Measurements from ENCODE around the gene ICE1. TPM values are rescaled to one million over a fixed set of nuclear protein-coding genes. Genes with fewer than 3 reads are reported as not detected.
"Not testable (repeated sequence)": the region's sequence is repeated elsewhere in the genome, so short reads cannot be mapped to it uniquely, and the experiment has no call there.

Gene ICE1
- total RNA-seq, 8 experiments from 2014 or later, result 17.8 to 39.2 (median 26.0) TPM

DNA sequence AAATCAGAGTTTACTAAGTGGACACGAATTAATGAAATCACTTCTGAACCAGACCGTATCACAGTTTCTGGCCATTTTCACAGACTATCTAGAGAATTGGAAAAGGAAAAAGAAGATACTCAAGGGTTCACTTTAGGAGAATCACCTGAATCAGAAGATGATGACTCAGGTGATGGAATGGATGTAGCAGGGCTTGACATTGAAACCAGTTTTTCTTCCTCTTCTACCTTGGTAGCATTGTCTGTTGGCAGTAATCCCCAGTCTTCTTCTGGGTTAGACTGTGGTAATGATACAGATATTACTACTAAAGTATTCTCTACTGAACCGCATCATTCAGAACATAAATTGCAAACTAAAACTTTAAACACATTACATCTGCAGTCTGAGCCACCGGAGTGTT is 38.5 kb downstream of the ICE1 start:
- 80 to 100% (median 100%) methylated on average over 1 to 4 of the region's 4 CpGs; no CpG with 5 or more reads in 1 of the 10 experiments for WGBS, 10 experiments

DNA sequence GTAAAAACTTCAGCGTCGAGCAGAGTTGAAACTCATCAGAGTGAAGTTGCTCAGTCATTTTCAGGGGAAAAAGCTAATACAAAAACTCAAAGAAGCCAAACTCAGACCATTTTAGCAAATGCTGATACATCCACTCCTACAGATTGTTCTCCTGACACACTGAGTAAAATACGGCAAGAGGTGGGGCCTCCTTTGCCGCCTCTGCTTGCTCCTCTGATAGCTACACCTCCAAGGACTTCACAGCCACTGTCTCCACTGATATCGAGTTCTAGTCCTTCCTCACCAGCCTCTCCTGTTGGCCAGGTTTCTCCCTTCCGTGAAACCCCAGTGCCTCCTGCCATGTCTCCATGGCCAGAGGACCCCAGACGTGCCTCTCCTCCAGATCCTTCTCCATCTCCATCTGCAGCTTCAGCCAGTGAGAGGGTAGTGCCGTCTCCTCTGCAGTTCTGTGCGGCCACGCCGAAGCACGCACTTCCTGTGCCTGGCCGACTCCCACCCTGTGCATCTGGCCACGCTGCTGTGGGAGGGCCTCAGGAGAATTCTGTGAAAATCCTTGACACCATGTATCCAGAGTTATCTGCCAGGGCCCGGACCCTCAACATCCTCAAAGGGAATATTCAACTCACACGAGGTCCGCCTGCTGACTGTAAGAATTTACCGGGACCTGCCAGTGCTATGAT is 41.7 kb downstream of the ICE1 start:
- 71 to 100% (median 91%) methylated on average over 2 to 9 of the region's 18 CpGs for WGBS, 10 experiments
- no peaks in the 10 kb centered on the region for H3K4me1 ChIP-seq (replicated peaks in 1 of 2)
- in situ Hi-C loops (cut with MboI; ENCODE audit: low pct_unique_long_range_greater_than_20kb in 2 of 9, low sequenced_read_pairs in 9 of 9, unreplicated experiment in 9 of 9), result no loop called here
- no peak for ATAC-seq (replicated peaks in 6 of 8)
- H3K4me3 ChIP-seq, result no peak overlapping the region
- no peak overlapping the region for H3K27ac ChIP-seq

More for the DNA sequence above, 38.5 kb downstream of the ICE1 start:
- in situ Hi-C loops (cut with MboI; ENCODE audit: low pct_unique_long_range_greater_than_20kb in 2 of 9, low sequenced_read_pairs in 9 of 9, unreplicated experiment in 9 of 9), result no loop called here
- Histone ChIP-seq H3K4me1 (replicated peaks in 1 of 2) (no peaks in the 10 kb centered on the region), H3K27ac (no peak overlapping the region), H3K4me3 (no peak overlapping the region)
- ATAC-seq (replicated peaks in 6 of 8), result no peak

GRCh38 chr5:5466227-5466626 is 43.8 kb downstream of the ICE1 start:
- H3K4me3 ChIP-seq, result no peak overlapping the region
- in situ Hi-C loops (cut with MboI; ENCODE audit: low pct_unique_long_range_greater_than_20kb in 2 of 9, low sequenced_read_pairs in 9 of 9, unreplicated experiment in 9 of 9), result no loop called here
- no peaks in the 10 kb centered on the region for H3K4me1 ChIP-seq (replicated peaks in 1 of 2)
- ATAC-seq (replicated peaks in 6 of 8), result no peak
- WGBS, 10 experiments, result 94 to 100% (median 96%) methylated on average over 2 to 5 of the region's 5 CpGs; no CpG with 5 or more reads in 2 of the 10 experiments
- H3K27ac ChIP-seq, result no peak overlapping the region

DNA sequence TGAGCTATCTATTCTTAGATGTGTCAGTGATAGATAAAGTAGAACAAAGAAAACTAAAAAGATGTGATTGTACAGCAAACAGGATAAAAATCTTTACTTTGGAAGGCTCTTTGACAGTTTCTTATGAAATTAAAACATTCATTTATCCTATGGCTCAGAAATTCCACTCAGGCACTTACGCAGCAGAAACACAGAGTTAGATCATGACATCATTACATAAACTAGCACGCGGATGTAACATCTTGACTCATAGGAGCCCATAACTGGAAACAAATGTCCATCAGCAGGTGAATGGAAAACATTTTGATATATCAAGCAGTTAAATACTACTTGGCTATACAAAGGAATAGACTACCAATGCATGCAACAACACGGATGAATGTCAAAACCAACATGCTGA is 45.3 kb downstream of the ICE1 start:
- peak in 1 of 8 experiments; percentile 55 for ATAC-seq (replicated peaks in 6 of 8)
- WGBS, 10 experiments, result 58 to 100% (median 90%) methylated on average over 1 to 4 of the region's 4 CpGs
- Histone ChIP-seq H3K4me3 (no peak overlapping the region), H3K27ac (no peak overlapping the region), H3K4me1 (replicated peaks in 1 of 2) (no peaks in the 10 kb centered on the region)
- in situ Hi-C loops (cut with MboI; ENCODE audit: low pct_unique_long_range_greater_than_20kb in 2 of 9, low sequenced_read_pairs in 9 of 9, unreplicated experiment in 9 of 9), result no loop called here

DNA sequence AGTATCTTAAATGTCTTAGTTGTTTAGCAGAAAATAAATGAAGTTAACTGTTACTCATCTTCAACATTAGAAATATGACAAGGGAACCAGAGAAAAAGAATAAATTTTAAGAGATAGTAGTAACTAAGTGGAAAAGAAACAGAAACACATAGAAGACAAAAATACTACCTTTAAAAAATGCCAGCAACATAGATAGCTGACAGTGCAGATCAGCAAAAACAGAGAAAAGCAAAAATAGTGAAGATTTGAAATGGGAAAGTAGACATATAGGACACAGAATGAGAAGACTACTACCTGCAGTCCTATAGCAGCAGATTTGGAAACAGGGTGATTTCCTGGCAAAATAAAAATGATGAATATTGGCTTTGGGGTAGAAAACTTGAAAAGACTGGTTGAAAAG is 48.5 kb downstream of the ICE1 start:
- Histone ChIP-seq H3K4me1 (replicated peaks in 1 of 2) (no peaks in the 10 kb centered on the region), H3K27ac (no peak overlapping the region), H3K4me3 (no peak overlapping the region)
- ATAC-seq (replicated peaks in 6 of 8), result no peak
- in situ Hi-C loops (cut with MboI; ENCODE audit: low pct_unique_long_range_greater_than_20kb in 2 of 9, low sequenced_read_pairs in 9 of 9, unreplicated experiment in 9 of 9), result no loop called here

GRCh38 chr5:5473226-5473625 is 50.7 kb downstream of the ICE1 start:
- no peak for ATAC-seq (replicated peaks in 6 of 8)
- Histone ChIP-seq H3K4me3 (no peak overlapping the region), H3K27ac (no peak overlapping the region), H3K4me1 (replicated peaks in 1 of 2) (no peaks in the 10 kb centered on the region)
- in situ Hi-C loops (cut with MboI; ENCODE audit: low pct_unique_long_range_greater_than_20kb in 2 of 9, low sequenced_read_pairs in 9 of 9, unreplicated experiment in 9 of 9), result no loop called here
- WGBS, 10 experiments, result 54 to 100% (median 98%) methylated on average over 1 to 2 of the region's 2 CpGs

DNA sequence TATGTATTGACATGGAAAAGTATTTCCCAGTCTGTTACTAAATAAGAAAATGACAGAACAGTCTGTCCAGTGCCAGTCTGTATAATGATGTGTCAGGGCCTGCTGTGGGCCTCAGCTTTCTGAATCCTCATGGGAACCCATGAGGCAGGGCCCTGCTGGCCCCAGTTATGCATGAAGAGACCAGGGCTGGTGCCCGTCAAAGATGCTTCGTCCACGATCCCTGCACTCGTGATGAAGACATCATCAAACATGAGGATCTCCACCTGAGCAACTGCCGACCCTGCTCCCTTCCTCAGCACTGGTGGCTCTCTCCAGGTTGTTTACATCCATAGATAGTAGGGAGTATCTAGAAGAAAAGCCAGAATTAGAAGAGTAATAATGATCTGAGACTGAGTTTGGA is 52.5 kb downstream of the ICE1 start:
- Histone ChIP-seq H3K27ac (no peak overlapping the region), H3K4me3 (no peak overlapping the region), H3K4me1 (replicated peaks in 1 of 2) (no peaks in the 10 kb centered on the region)
- in situ Hi-C loops (cut with MboI; ENCODE audit: low pct_unique_long_range_greater_than_20kb in 2 of 9, low sequenced_read_pairs in 9 of 9, unreplicated experiment in 9 of 9), result loop anchor here (25.0 kb wide), 6 partner anchors 887 to 1262 kb away; no protein-coding TSS in a partner anchor
- WGBS, 10 experiments, result 67 to 100% (median 99%) methylated on average over 1 to 5 of the region's 5 CpGs; no CpG with 5 or more reads in 4 of the 10 experiments
- no peak for ATAC-seq (replicated peaks in 6 of 8)

DNA sequence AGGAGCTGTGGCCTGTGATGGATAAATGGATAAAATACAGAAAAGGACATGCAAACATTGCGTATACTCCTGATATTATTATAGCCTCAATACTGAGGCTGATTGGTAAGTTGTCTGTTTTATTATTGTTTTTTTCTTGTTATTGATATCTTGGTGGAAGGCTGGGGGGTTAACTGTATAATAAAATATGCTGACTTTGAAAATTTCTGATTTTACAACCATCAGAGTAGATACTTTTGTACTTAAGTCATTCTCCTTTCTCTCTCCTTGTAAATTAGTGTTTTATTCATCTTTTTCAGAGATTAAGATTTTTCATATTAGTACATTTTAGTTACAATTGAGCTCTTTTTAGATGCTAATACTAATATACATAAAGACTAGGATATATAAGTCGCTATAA is 53.5 kb downstream of the ICE1 start:
- WGBS, 10 experiments, result 89 to 100% (median 100%) methylated on average over 1 to 2 of the region's 2 CpGs; no CpG with 5 or more reads in 2 of the 10 experiments
- no peaks in the 10 kb centered on the region for H3K4me1 ChIP-seq (replicated peaks in 1 of 2)
- no peak overlapping the region for H3K4me3 ChIP-seq
- in situ Hi-C loops (cut with MboI; ENCODE audit: low pct_unique_long_range_greater_than_20kb in 2 of 9, low sequenced_read_pairs in 9 of 9, unreplicated experiment in 9 of 9), result loop anchor here (25.0 kb wide), 6 partner anchors 886 to 1261 kb away; no protein-coding TSS in a partner anchor
- H3K27ac ChIP-seq, result no peak overlapping the region
- ATAC-seq (replicated peaks in 6 of 8), result no peak

DNA sequence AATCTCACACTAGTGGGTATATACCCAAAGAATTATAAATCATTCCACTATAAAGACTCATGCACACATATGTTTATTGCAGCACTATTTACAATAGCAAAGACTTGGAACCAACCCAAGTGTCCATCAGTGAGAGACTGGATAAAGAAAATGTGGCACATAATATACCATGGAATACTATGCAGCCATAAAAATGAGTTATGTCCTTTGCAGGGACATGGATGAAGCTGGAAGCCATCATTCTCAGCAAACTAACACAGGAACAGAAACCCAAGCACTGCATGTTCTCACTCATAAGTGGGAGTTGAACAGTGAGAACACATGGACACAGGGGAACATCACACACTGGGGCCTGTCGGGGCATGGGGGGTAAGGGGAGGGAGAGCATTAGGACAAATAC is 57.1 kb downstream of the ICE1 start:
- in situ Hi-C loops (cut with MboI; ENCODE audit: low pct_unique_long_range_greater_than_20kb in 2 of 9, low sequenced_read_pairs in 9 of 9, unreplicated experiment in 9 of 9), result loop anchor here (25.0 kb wide), 6 partner anchors 883 to 1258 kb away; no protein-coding TSS in a partner anchor
- H3K4me3 ChIP-seq; H3K4me1 ChIP-seq (replicated peaks in 1 of 2); ATAC-seq (replicated peaks in 6 of 8); H3K27ac ChIP-seq: not testable (repeated sequence)
- WGBS, 10 experiments, result 100% methylated on average over 1 of the region's 1 CpG; no CpG with 5 or more reads in 9 of the 10 experiments

GRCh38 chr5:5480481-5481111 is 58.1 kb downstream of the ICE1 start:
- Histone ChIP-seq H3K4me3 (no peak overlapping the region), H3K4me1 (replicated peaks in 1 of 2) (no peaks in the 10 kb centered on the region), H3K27ac (no peak overlapping the region)
- 69 to 100% (median 91%) methylated on average over 1 to 8 of the region's 8 CpGs; no CpG with 5 or more reads in 1 of the 10 experiments for WGBS, 10 experiments
- no peak for ATAC-seq (replicated peaks in 6 of 8)
- in situ Hi-C loops (cut with MboI; ENCODE audit: low pct_unique_long_range_greater_than_20kb in 2 of 9, low sequenced_read_pairs in 9 of 9, unreplicated experiment in 9 of 9), result loop anchor here (25.0 kb wide), 6 partner anchors 882 to 1257 kb away; no protein-coding TSS in a partner anchor

- ATAC-seq (replicated peaks in 6 of 8), result no peak
- Histone ChIP-seq H3K4me1 (replicated peaks in 1 of 2) (no peaks in the 10 kb centered on the region), H3K27ac (no peak overlapping the region), H3K4me3 (no peak overlapping the region)
- 86 to 100% (median 96%) methylated on average over 2 to 3 of the region's 3 CpGs; no CpG with 5 or more reads in 1 of the 10 experiments for WGBS, 10 experiments
- in situ Hi-C loops (cut with MboI; ENCODE audit: low pct_unique_long_range_greater_than_20kb in 2 of 9, low sequenced_read_pairs in 9 of 9, unreplicated experiment in 9 of 9), result loop anchor here (25.0 kb wide), 6 partner anchors 881 to 1256 kb away; no protein-coding TSS in a partner anchor
Observed at GRCh38 chr5:5481206-5481605, 58.7 kb downstream of the ICE1 start.

GRCh38 chr5:5481633-5482032 is 59.2 kb downstream of the ICE1 start:
- 94 to 100% (median 100%) methylated on average over 1 to 4 of the region's 4 CpGs; no CpG with 5 or more reads in 1 of the 10 experiments for WGBS, 10 experiments
- in situ Hi-C loops (cut with MboI; ENCODE audit: low pct_unique_long_range_greater_than_20kb in 2 of 9, low sequenced_read_pairs in 9 of 9, unreplicated experiment in 9 of 9), result loop anchor here (25.0 kb wide), 6 partner anchors 881 to 1256 kb away; no protein-coding TSS in a partner anchor
- H3K27ac ChIP-seq, result no peak overlapping the region
- H3K4me1 ChIP-seq (replicated peaks in 1 of 2), result no peaks in the 10 kb centered on the region
- ATAC-seq (replicated peaks in 6 of 8), result no peak
- H3K4me3 ChIP-seq, result no peak overlapping the region

GRCh38 chr5:5483350-5483749 is 60.9 kb downstream of the ICE1 start:
- no peak for ATAC-seq (replicated peaks in 6 of 8)
- WGBS, 10 experiments, result 64 to 100% (median 92%) methylated on average over 1 to 2 of the region's 2 CpGs; no CpG with 5 or more reads in 5 of the 10 experiments
- in situ Hi-C loops (cut with MboI; ENCODE audit: low pct_unique_long_range_greater_than_20kb in 2 of 9, low sequenced_read_pairs in 9 of 9, unreplicated experiment in 9 of 9), result loop anchor here (25.0 kb wide), 6 partner anchors 879 to 1254 kb away; no protein-coding TSS in a partner anchor
- H3K4me3 ChIP-seq, result no peak overlapping the region
- H3K4me1 ChIP-seq (replicated peaks in 1 of 2), result no peaks in the 10 kb centered on the region
- H3K27ac ChIP-seq, result no peak overlapping the region
